IPS DF 6.9 (cell line): ENCODE results near the gene CAVIN4.

Source experiments
- DNase-seq: peaks from one replicate; pipeline ENCODE4 v3.0.0-alpha.2; 2013; ENCODE audit warnings: low read depth, low spot score
- H3K27ac ChIP-seq: one replicate; pipeline ENCODE4 v1.5.1; 2013; ENCODE audit warnings: low read length, control low read depth
- H3K27me3 ChIP-seq: 2 replicates; pipeline ENCODE4 v1.6.1; 2013; ENCODE audit warnings: mild to moderate bottlenecking, low read length; ENCODE audit not compliant: control insufficient read depth, insufficient read depth
- H3K36me3 ChIP-seq: 2 replicates; pipeline ENCODE4 v1.6.1; 2013; ENCODE audit warnings: low read length; ENCODE audit not compliant: control insufficient read depth, insufficient read depth
- H3K4me1 ChIP-seq: 2 replicates; pipeline ENCODE4 v1.6.1; 2013; ENCODE audit warnings: low read length; ENCODE audit not compliant: control insufficient read depth, insufficient read depth
- H3K4me3 ChIP-seq: 2 replicates; pipeline ENCODE4 v1.5.1; 2013; ENCODE audit warnings: mild to moderate bottlenecking, low read length
- H3K9me3 ChIP-seq: 2 replicates; pipeline ENCODE4 v1.6.1; 2013; ENCODE audit warnings: low read length, inconsistent platforms; ENCODE audit not compliant: control insufficient read depth, insufficient read depth
- WGBS: extraction: QIAGEN DNeasy Blood & Tissue Kit; methylation state at CpG from one replicate; pipeline ENCODE4 v1.1.7; 2013; ENCODE audit warnings: mixed read lengths, missing lambda C conversion rate; ENCODE audit not compliant: insufficient read length, insufficient coverage; 5-methylcytosine and 5-hydroxymethylcytosine counted together

The CAVIN4 gene

GRCh38 chr9:100577776-100578448 lies at the start of gene CAVIN4:
Gene CAVIN4 (plus strand): TSS chr9:100578079. CDS start chr9:100578144, 65 bp downstream.
- WGBS = no CpG with 5 or more reads among the region's 10 CpGs
- Histone ChIP-seq H3K4me3 (no peak within 1 kb of the TSS), H3K27ac (no peak within 1 kb of the TSS), H3K36me3 (no peaks in the 10 kb centered on the region), H3K27me3 (no peaks in the 10 kb centered on the region), H3K9me3 (no peaks in the 10 kb centered on the region), H3K4me1 (no peaks in the 10 kb centered on the region)
- no peak for DNase-seq

GRCh38 chr9:100534401-100534800 lies 43.5 kb upstream of the CAVIN4 start:
- H3K4me3 ChIP-seq = no peak overlapping the region
- no peaks in the 10 kb centered on the region for H3K27me3 ChIP-seq
- no CpG with 5 or more reads among the region's 4 CpGs for WGBS
- no peaks in the 10 kb centered on the region for H3K4me1 ChIP-seq
- peaks cover 3% of the 10 kb centered on the region; the same call in 1 of the 2 replicates for H3K36me3 ChIP-seq
- H3K9me3 ChIP-seq = no peaks in the 10 kb centered on the region; the same call in 1 of the 2 replicates
- DNase-seq = no peak
- no peak overlapping the region for H3K27ac ChIP-seq

- Histone ChIP-seq H3K4me3 (no peak overlapping the region), H3K4me1 (no peaks in the 10 kb centered on the region), H3K9me3 (no peaks in the 10 kb centered on the region; the same call in 1 of the 2 replicates), H3K36me3 (peaks cover 7% of the 10 kb centered on the region; the same call in 1 of the 2 replicates), H3K27ac (no peak overlapping the region), H3K27me3 (no peaks in the 10 kb centered on the region)
- no peak for DNase-seq
- no CpG with 5 or more reads among the region's 12 CpGs for WGBS
Observed at GRCh38 chr9:100540327-100540726, 37.6 kb upstream of the CAVIN4 start.

GRCh38 chr9:100549048-100549447 lies 28.8 kb upstream of the CAVIN4 start:
- no CpG with 5 or more reads among the region's 5 CpGs for WGBS
- no peak overlapping the region for H3K4me3 ChIP-seq
- H3K27ac ChIP-seq = no peak overlapping the region
- H3K27me3 ChIP-seq = no peaks in the 10 kb centered on the region
- H3K9me3 ChIP-seq = no peaks in the 10 kb centered on the region
- no peaks in the 10 kb centered on the region for H3K4me1 ChIP-seq
- no peak for DNase-seq
- H3K36me3 ChIP-seq = no peaks in the 10 kb centered on the region; the same call in 1 of the 2 replicates

- H3K9me3 ChIP-seq = no peaks in the 10 kb centered on the region
- H3K27ac ChIP-seq = no peak overlapping the region
- H3K27me3 ChIP-seq = no peaks in the 10 kb centered on the region
- H3K4me1 ChIP-seq = no peaks in the 10 kb centered on the region
- no peak for DNase-seq
- H3K36me3 ChIP-seq = no peaks in the 10 kb centered on the region; the same call in 1 of the 2 replicates
- no peak overlapping the region for H3K4me3 ChIP-seq
- WGBS = no CpG with 5 or more reads among the region's 2 CpGs
Observed at GRCh38 chr9:100554935-100555401, 22.9 kb upstream of the CAVIN4 start.

GRCh38 chr9:100555471-100555870 lies 22.4 kb upstream of the CAVIN4 start:
- H3K4me1 ChIP-seq = no peaks in the 10 kb centered on the region
- no peaks in the 10 kb centered on the region for H3K9me3 ChIP-seq
- H3K27me3 ChIP-seq = no peaks in the 10 kb centered on the region
- no peak for DNase-seq
- no CpG with 5 or more reads among the region's 1 CpG for WGBS
- no peak overlapping the region for H3K27ac ChIP-seq
- H3K36me3 ChIP-seq = no peaks in the 10 kb centered on the region; the same call in 1 of the 2 replicates
- no peak overlapping the region for H3K4me3 ChIP-seq

- H3K4me1 ChIP-seq = no peaks in the 10 kb centered on the region
- WGBS = no CpG with 5 or more reads among the region's 3 CpGs
- H3K9me3 ChIP-seq = no peaks in the 10 kb centered on the region
- H3K36me3 ChIP-seq = no peaks in the 10 kb centered on the region; the same call in 1 of the 2 replicates
- no peaks in the 10 kb centered on the region for H3K27me3 ChIP-seq
- no peak overlapping the region for H3K27ac ChIP-seq
- no peak for DNase-seq
- no peak overlapping the region for H3K4me3 ChIP-seq
Observed at GRCh38 chr9:100557053-100557452, 20.8 kb upstream of the CAVIN4 start.

- H3K4me3 ChIP-seq = no peak overlapping the region
- no peaks in the 10 kb centered on the region for H3K4me1 ChIP-seq
- H3K27me3 ChIP-seq = no peaks in the 10 kb centered on the region
- no peaks in the 10 kb centered on the region for H3K9me3 ChIP-seq
- H3K36me3 ChIP-seq = no peaks in the 10 kb centered on the region; the same call in 1 of the 2 replicates
- no peak overlapping the region for H3K27ac ChIP-seq
- WGBS = no CpG with 5 or more reads among the region's 3 CpGs
- DNase-seq = no peak
Observed at GRCh38 chr9:100561256-100561655, 16.6 kb upstream of the CAVIN4 start.

GRCh38 chr9:100567856-100568255 lies 10.0 kb upstream of the CAVIN4 start:
- Histone ChIP-seq H3K9me3 (no peaks in the 10 kb centered on the region), H3K36me3 (no peaks in the 10 kb centered on the region; the same call in 1 of the 2 replicates), H3K4me1 (peaks cover 3% of the 10 kb centered on the region; the same call in 1 of the 2 replicates), H3K27me3 (no peaks in the 10 kb centered on the region), H3K27ac (no peak overlapping the region), H3K4me3 (no peak overlapping the region)
- no CpG with 5 or more reads among the region's 3 CpGs for WGBS
- no peak for DNase-seq

- Histone ChIP-seq H3K9me3 (no peaks in the 10 kb centered on the region), H3K4me3 (no peak overlapping the region), H3K4me1 (no peaks in the 10 kb centered on the region), H3K36me3 (no peaks in the 10 kb centered on the region), H3K27me3 (no peaks in the 10 kb centered on the region), H3K27ac (no peak overlapping the region)
- DNase-seq = no peak
- WGBS = no CpG with 5 or more reads among the region's 3 CpGs
Observed at GRCh38 chr9:100573655-100574260, 4.1 kb upstream of the CAVIN4 start.
